Measurements from ENCODE around the gene CSF3. TPM values are rescaled to one million over a fixed set of nuclear protein-coding genes. Genes with fewer than 3 reads are reported as not detected.

CSF3 gene
- polyA plus RNA-seq, 1 donor from 2014 or later = not detected

DNA sequence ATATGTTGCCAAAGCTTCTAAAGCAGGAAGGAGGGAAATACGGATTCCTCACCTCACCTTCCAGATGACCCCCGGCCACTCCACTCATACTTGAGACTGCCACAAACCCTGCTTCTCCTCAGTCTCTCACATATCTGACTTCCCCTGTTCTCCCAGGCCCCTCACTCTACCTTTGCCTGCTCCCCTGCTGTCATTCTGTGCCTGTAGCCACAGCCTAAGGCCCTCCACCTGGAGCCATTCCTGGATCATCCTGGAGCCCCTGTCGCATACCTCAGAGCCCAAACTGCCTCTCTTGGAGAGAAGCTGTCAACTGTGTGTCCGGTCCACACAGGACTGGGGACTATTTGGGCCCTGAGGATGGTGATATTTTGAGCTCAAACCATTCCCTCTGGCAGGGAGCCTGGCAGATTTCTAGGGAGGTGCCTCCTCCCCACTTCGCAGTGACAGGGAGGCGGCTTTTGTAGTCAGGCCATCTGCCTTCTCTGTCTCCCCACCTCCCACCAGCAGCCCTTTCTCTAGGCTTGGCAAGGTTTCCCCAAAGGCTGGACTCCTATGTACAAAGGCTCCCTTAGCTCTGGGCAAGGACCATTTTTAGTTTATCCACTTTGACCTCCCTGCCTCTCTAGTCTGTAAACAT is 41.3 kb downstream of the CSF3 start:
- Histone ChIP-seq H2AFZ (ENCODE audit: low read depth, low read length) (no peak overlapping the region), H3K27ac (ENCODE audit: low read length) (no peak overlapping the region), H3K4me2 (ENCODE audit: low read length) (no peak overlapping the region), H3K27me3 (ENCODE audit: insufficient read depth, low read depth, low read length) (no peaks in the 10 kb centered on the region), H3K4me3 (ENCODE audit: low read length) (no peak overlapping the region), H3K9me3 (ENCODE audit: low read length) (no peaks in the 10 kb centered on the region), H3K36me3 (ENCODE audit: insufficient read depth, low read length) (no peaks in the 10 kb centered on the region), H3F3A (ENCODE audit: insufficient read depth, low read length, poor library complexity, severe bottlenecking) (no peaks in the 10 kb centered on the region), H4K20me1 (ENCODE audit: insufficient read depth) (no peaks in the 10 kb centered on the region), H3K9me2 (ENCODE audit: insufficient read depth, low read length) (no peaks in the 10 kb centered on the region), H3K9ac (ENCODE audit: low read length) (no peak overlapping the region), H3K79me2 (replicated peaks; ENCODE audit: insufficient read depth, low read length) (peaks cover 9% of the 10 kb centered on the region)
- TF ChIP-seq, protein P1, sequence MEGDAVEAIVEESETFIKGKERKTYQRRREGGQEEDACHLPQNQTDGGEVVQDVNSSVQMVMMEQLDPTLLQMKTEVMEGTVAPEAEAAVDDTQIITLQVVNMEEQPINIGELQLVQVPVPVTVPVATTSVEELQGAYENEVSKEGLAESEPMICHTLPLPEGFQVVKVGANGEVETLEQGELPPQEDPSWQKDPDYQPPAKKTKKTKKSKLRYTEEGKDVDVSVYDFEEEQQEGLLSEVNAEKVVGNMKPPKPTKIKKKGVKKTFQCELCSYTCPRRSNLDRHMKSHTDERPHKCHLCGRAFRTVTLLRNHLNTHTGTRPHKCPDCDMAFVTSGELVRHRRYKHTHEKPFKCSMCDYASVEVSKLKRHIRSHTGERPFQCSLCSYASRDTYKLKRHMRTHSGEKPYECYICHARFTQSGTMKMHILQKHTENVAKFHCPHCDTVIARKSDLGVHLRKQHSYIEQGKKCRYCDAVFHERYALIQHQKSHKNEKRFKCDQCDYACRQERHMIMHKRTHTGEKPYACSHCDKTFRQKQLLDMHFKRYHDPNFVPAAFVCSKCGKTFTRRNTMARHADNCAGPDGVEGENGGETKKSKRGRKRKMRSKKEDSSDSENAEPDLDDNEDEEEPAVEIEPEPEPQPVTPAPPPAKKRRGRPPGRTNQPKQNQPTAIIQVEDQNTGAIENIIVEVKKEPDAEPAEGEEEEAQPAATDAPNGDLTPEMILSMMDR (IDR thresholded peaks at IDR 0.05; ENCODE audit: poor library complexity, severe bottlenecking) = no peak
- TF ChIP-seq, protein P2, sequence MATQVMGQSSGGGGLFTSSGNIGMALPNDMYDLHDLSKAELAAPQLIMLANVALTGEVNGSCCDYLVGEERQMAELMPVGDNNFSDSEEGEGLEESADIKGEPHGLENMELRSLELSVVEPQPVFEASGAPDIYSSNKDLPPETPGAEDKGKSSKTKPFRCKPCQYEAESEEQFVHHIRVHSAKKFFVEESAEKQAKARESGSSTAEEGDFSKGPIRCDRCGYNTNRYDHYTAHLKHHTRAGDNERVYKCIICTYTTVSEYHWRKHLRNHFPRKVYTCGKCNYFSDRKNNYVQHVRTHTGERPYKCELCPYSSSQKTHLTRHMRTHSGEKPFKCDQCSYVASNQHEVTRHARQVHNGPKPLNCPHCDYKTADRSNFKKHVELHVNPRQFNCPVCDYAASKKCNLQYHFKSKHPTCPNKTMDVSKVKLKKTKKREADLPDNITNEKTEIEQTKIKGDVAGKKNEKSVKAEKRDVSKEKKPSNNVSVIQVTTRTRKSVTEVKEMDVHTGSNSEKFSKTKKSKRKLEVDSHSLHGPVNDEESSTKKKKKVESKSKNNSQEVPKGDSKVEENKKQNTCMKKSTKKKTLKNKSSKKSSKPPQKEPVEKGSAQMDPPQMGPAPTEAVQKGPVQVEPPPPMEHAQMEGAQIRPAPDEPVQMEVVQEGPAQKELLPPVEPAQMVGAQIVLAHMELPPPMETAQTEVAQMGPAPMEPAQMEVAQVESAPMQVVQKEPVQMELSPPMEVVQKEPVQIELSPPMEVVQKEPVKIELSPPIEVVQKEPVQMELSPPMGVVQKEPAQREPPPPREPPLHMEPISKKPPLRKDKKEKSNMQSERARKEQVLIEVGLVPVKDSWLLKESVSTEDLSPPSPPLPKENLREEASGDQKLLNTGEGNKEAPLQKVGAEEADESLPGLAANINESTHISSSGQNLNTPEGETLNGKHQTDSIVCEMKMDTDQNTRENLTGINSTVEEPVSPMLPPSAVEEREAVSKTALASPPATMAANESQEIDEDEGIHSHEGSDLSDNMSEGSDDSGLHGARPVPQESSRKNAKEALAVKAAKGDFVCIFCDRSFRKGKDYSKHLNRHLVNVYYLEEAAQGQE (IDR thresholded peaks at IDR 0.05; ENCODE audit: borderline replicate concordance) = no peak
- TF ChIP-seq EZH2 (IDR thresholded peaks at IDR 0.05; ENCODE audit: borderline replicate concordance, insufficient read depth, low read length, poor library complexity, severe bottlenecking) (no peak), EP300 (conservative IDR thresholded peaks at IDR 0.05; ENCODE audit: poor library complexity, severe bottlenecking) (no peak), SMC3 (conservative IDR thresholded peaks at IDR 0.05; ENCODE audit: poor library complexity) (no peak), TAF1 (IDR thresholded peaks at IDR 0.05; ENCODE audit: low read depth) (no peak), MXI1 (conservative IDR thresholded peaks at IDR 0.05; ENCODE audit: poor library complexity, severe bottlenecking) (no peak), POLR2AphosphoS5 (IDR thresholded peaks at IDR 0.05) (no peak), RAD21 (conservative IDR thresholded peaks at IDR 0.05) (no peak)

DNA sequence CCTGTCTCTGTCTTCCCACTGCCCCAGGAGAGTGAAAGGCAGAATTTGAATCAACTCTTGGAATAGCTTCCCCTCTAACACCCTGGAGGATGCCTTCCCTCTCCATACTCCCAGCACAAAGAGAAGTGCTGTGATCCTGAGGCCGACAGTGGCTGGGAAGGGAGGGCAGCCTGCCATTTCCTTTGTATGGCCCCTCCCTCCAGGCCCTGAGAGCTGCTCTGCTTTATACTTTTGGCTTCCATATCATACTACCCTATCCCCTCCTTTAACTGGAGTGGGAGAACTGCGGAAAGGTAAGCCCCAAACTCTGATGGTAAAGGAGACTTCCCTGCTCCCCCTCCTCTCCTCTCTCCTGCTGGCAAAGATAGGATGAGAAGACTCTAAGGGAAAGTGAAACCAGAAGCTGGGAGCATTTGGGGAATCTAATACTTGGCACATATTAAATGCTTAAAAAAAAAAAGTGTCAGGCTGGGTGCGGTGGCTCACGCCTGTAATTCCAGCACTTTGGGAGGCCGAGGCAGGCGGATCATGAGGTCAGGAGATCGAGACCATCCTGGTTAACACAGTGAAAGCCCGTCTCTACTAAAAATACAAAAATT is 43.0 kb downstream of the CSF3 start:
- no peaks in the 10 kb centered on the region for H3K9me3 ChIP-seq (ENCODE audit: low read length)
- no peak overlapping the region for H3K27ac ChIP-seq (ENCODE audit: low read length)
- H2AFZ ChIP-seq (ENCODE audit: low read depth, low read length) = no peak overlapping the region
- H3K9me2 ChIP-seq (ENCODE audit: insufficient read depth, low read length) = no peaks in the 10 kb centered on the region
- H3K9ac ChIP-seq (ENCODE audit: low read length) = no peak overlapping the region
- peaks cover 15% of the 10 kb centered on the region for H3K79me2 ChIP-seq (replicated peaks; ENCODE audit: insufficient read depth, low read length)
- TF ChIP-seq SMC3 (conservative IDR thresholded peaks at IDR 0.05; ENCODE audit: poor library complexity) = no peak
- TF ChIP-seq RAD21 (conservative IDR thresholded peaks at IDR 0.05) = no peak
- TF ChIP-seq EZH2 (IDR thresholded peaks at IDR 0.05; ENCODE audit: borderline replicate concordance, insufficient read depth, low read length, poor library complexity, severe bottlenecking) = no peak
- TF ChIP-seq POLR2AphosphoS5 (IDR thresholded peaks at IDR 0.05) = no peak
- TF ChIP-seq TAF1 (IDR thresholded peaks at IDR 0.05; ENCODE audit: low read depth) = no peak
- no peak for TF ChIP-seq EP300 (conservative IDR thresholded peaks at IDR 0.05; ENCODE audit: poor library complexity, severe bottlenecking)
- TF ChIP-seq, protein P1 (IDR thresholded peaks at IDR 0.05; ENCODE audit: poor library complexity, severe bottlenecking) = no peak
- TF ChIP-seq, protein P2 (IDR thresholded peaks at IDR 0.05; ENCODE audit: borderline replicate concordance) = no peak
- no peak for TF ChIP-seq MXI1 (conservative IDR thresholded peaks at IDR 0.05; ENCODE audit: poor library complexity, severe bottlenecking)
- H3K4me3 ChIP-seq (ENCODE audit: low read length) = no peak overlapping the region
- no peaks in the 10 kb centered on the region for H3K27me3 ChIP-seq (ENCODE audit: insufficient read depth, low read depth, low read length)
- H4K20me1 ChIP-seq (ENCODE audit: insufficient read depth) = no peaks in the 10 kb centered on the region
- no peak overlapping the region for H3K4me2 ChIP-seq (ENCODE audit: low read length)
- H3K36me3 ChIP-seq (ENCODE audit: insufficient read depth, low read length) = no peaks in the 10 kb centered on the region
- no peaks in the 10 kb centered on the region for H3F3A ChIP-seq (ENCODE audit: insufficient read depth, low read length, poor library complexity, severe bottlenecking)

All from neural cell (in vitro differentiated cells).